HEK293 (cell line): ENCODE measurements around the gene RXFP4.

Experiments
- BCL11A ChIP-seq: fragments of 450-650 bp; formaldehyde crosslinking; IDR thresholded peaks from 2 replicates; pipeline ENCODE4 v1.5.1; 2016; ENCODE audit warnings: low read depth, missing biosample characterization, missing genetic modification characterization
- GFI1B ChIP-seq: fragments of 450-650 bp; formaldehyde crosslinking; IDR thresholded peaks from 2 replicates; pipeline ENCODE4 v1.5.1; 2016; ENCODE audit warnings: missing biosample characterization, missing genetic modification characterization
- MZF1 ChIP-seq: fragments of 450-650 bp; formaldehyde crosslinking; IDR thresholded peaks from 2 replicates; pipeline ENCODE4 v1.5.1; 2017; ENCODE audit warnings: missing biosample characterization, missing genetic modification characterization, borderline replicate concordance
- ZBTB48 ChIP-seq: fragments of 450-650 bp; formaldehyde crosslinking; IDR thresholded peaks from 2 replicates; pipeline ENCODE4 v1.5.1; 2016; ENCODE audit warnings: missing biosample characterization, missing genetic modification characterization
- ZFP3 ChIP-seq: fragments of 450-650 bp; formaldehyde crosslinking; IDR thresholded peaks from 2 replicates; pipeline ENCODE4 v1.5.1; 2016; ENCODE audit warnings: low read depth, missing biosample characterization, missing genetic modification characterization
- ZFP69B ChIP-seq: fragments of 450-650 bp; formaldehyde crosslinking; IDR thresholded peaks from 2 replicates; pipeline ENCODE4 v1.5.1; 2016; ENCODE audit warnings: missing biosample characterization, missing genetic modification characterization
- ZNF10 ChIP-seq: fragments of 450-650 bp; formaldehyde crosslinking; IDR thresholded peaks from 2 replicates; pipeline ENCODE4 v1.5.1; 2017; ENCODE audit warnings: missing biosample characterization, missing genetic modification characterization
- ZNF24 ChIP-seq: fragments of 450-650 bp; formaldehyde crosslinking; IDR thresholded peaks from 2 replicates; pipeline ENCODE4 v1.5.1; 2016; ENCODE audit warnings: missing biosample characterization, missing genetic modification characterization
- ZNF274 ChIP-seq, 2 experiments: fragments of 200-500 bp in 1 of 2; fragments of 450-650 bp in 1 of 2; sonication (Bioruptor generic) in 1 of 2; formaldehyde crosslinking in 1 of 2; IDR thresholded peaks; 2 replicates each; pipeline versions ENCODE4 v1.5.1 to v1.6.1; 2014 to 2016; ENCODE audit warnings: borderline replicate concordance in 1 of 2, inconsistent platforms in 1 of 2, low read length in 1 of 2, missing biosample characterization in 1 of 2, missing genetic modification characterization in 1 of 2
- ZNF37A ChIP-seq: fragments of 450-650 bp; IDR thresholded peaks from 2 replicates; pipeline ENCODE4 v1.5.1; 2018; ENCODE audit warnings: missing biosample characterization, missing genetic modification characterization
- TF ChIP-seq, protein P1 (sequence below): fragments of 450-650 bp; formaldehyde crosslinking; IDR thresholded peaks from 2 replicates; pipeline ENCODE4 v1.5.1; 2016; ENCODE audit warnings: missing biosample characterization, missing genetic modification characterization
- TF ChIP-seq, protein P2 (sequence below): fragments of 450-650 bp; formaldehyde crosslinking; IDR thresholded peaks from 2 replicates; pipeline ENCODE4 v1.5.1; 2016; ENCODE audit warnings: missing biosample characterization, missing genetic modification characterization, borderline replicate concordance
- TF ChIP-seq, protein P3 (sequence below): fragments of 450-650 bp; formaldehyde crosslinking; IDR thresholded peaks from 2 replicates; pipeline ENCODE4 v1.5.1; 2016; ENCODE audit warnings: missing biosample characterization, missing genetic modification characterization
- TF ChIP-seq, protein P4 (sequence below): fragments of 450-650 bp; formaldehyde crosslinking; IDR thresholded peaks from 2 replicates; pipeline ENCODE4 v1.5.1; 2016; ENCODE audit warnings: missing biosample characterization, missing genetic modification characterization
- TF ChIP-seq, protein P5 (sequence below): fragments of 450-650 bp; formaldehyde crosslinking; IDR thresholded peaks from 2 replicates; pipeline ENCODE4 v1.5.1; 2016; ENCODE audit warnings: missing biosample characterization, missing genetic modification characterization
- TF ChIP-seq, protein P6 (sequence below): fragments of 450-650 bp; formaldehyde crosslinking; IDR thresholded peaks from 2 replicates; pipeline ENCODE4 v1.5.1; 2017; ENCODE audit warnings: missing biosample characterization, missing genetic modification characterization
- TF ChIP-seq, protein P7 (sequence below): fragments of 450-650 bp; formaldehyde crosslinking; IDR thresholded peaks from 2 replicates; pipeline ENCODE4 v1.5.1; 2016; ENCODE audit warnings: missing biosample characterization, missing genetic modification characterization

The RXFP4 gene

DNA sequence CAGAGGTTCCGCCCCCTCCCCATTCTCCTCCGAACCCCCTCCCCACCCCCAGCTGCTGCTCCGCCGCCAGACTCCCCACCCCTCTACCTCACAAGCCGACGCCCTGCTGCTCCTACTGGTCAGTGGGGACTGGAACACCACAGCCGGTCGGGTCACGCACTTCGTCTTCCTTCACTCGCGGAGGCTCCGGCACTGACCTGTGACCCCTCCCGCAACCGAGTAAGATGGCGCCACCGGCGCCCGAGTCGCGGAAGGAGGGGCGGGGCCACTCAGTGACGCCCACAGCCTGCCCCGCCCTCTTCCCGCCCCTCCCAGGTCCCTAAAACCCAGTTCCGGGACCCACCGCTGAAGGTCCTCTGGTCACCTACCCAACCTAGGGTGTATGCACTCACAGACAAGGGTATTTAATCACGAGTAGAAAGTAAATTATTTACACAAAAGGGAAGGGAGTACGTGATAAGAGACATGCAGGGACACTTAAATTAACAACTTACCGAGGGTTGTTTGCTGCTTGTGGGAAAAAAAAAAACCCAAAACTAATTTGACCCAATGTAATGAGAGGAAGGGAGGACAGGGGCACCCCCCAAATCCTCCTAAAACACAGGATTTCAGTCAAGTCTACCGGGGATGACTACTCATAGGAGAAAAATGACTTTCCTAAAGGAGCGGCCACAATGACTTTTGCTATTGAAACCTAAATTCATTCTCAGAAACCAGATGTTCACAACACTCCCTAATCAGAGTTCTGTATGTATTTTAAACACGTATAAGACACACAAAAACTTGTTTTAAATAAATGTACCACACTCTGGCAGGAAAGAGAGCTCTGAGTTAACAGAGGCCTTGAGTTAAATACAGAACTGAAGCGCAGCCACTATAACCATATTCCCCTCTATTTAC, 30.0 kb upstream of the RXFP4 start, which contains the start of gene RIT1 (continued):
- TF ChIP-seq, protein P1, sequence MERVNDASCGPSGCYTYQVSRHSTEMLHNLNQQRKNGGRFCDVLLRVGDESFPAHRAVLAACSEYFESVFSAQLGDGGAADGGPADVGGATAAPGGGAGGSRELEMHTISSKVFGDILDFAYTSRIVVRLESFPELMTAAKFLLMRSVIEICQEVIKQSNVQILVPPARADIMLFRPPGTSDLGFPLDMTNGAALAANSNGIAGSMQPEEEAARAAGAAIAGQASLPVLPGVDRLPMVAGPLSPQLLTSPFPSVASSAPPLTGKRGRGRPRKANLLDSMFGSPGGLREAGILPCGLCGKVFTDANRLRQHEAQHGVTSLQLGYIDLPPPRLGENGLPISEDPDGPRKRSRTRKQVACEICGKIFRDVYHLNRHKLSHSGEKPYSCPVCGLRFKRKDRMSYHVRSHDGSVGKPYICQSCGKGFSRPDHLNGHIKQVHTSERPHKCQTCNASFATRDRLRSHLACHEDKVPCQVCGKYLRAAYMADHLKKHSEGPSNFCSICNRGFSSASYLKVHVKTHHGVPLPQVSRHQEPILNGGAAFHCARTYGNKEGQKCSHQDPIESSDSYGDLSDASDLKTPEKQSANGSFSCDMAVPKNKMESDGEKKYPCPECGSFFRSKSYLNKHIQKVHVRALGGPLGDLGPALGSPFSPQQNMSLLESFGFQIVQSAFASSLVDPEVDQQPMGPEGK = peak; percentile 76
- no peak for TF ChIP-seq BCL11A (tag by site-specific recombination)
- no peak for TF ChIP-seq GFI1B (tag by site-specific recombination)
- TF ChIP-seq, protein P2, sequence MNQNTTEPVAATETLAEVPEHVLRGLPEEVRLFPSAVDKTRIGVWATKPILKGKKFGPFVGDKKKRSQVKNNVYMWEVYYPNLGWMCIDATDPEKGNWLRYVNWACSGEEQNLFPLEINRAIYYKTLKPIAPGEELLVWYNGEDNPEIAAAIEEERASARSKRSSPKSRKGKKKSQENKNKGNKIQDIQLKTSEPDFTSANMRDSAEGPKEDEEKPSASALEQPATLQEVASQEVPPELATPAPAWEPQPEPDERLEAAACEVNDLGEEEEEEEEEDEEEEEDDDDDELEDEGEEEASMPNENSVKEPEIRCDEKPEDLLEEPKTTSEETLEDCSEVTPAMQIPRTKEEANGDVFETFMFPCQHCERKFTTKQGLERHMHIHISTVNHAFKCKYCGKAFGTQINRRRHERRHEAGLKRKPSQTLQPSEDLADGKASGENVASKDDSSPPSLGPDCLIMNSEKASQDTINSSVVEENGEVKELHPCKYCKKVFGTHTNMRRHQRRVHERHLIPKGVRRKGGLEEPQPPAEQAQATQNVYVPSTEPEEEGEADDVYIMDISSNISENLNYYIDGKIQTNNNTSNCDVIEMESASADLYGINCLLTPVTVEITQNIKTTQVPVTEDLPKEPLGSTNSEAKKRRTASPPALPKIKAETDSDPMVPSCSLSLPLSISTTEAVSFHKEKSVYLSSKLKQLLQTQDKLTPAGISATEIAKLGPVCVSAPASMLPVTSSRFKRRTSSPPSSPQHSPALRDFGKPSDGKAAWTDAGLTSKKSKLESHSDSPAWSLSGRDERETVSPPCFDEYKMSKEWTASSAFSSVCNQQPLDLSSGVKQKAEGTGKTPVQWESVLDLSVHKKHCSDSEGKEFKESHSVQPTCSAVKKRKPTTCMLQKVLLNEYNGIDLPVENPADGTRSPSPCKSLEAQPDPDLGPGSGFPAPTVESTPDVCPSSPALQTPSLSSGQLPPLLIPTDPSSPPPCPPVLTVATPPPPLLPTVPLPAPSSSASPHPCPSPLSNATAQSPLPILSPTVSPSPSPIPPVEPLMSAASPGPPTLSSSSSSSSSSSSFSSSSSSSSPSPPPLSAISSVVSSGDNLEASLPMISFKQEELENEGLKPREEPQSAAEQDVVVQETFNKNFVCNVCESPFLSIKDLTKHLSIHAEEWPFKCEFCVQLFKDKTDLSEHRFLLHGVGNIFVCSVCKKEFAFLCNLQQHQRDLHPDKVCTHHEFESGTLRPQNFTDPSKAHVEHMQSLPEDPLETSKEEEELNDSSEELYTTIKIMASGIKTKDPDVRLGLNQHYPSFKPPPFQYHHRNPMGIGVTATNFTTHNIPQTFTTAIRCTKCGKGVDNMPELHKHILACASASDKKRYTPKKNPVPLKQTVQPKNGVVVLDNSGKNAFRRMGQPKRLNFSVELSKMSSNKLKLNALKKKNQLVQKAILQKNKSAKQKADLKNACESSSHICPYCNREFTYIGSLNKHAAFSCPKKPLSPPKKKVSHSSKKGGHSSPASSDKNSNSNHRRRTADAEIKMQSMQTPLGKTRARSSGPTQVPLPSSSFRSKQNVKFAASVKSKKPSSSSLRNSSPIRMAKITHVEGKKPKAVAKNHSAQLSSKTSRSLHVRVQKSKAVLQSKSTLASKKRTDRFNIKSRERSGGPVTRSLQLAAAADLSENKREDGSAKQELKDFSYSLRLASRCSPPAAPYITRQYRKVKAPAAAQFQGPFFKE (tag by site-specific recombination) = no peak
- TF ChIP-seq ZNF24 (tag by site-specific recombination) = peak; percentile 66; the same call in 1 of the 2 replicates
- TF ChIP-seq, protein P3, sequence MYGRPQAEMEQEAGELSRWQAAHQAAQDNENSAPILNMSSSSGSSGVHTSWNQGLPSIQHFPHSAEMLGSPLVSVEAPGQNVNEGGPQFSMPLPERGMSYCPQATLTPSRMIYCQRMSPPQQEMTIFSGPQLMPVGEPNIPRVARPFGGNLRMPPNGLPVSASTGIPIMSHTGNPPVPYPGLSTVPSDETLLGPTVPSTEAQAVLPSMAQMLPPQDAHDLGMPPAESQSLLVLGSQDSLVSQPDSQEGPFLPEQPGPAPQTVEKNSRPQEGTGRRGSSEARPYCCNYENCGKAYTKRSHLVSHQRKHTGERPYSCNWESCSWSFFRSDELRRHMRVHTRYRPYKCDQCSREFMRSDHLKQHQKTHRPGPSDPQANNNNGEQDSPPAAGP (tag by site-specific recombination) = peak; percentile 61
- TF ChIP-seq ZNF37A (tag by site-specific recombination) = no peak
- TF ChIP-seq ZBTB48 = peak; percentile 55; the same call in 1 of the 2 replicates
- peak; percentile 45; the same call in 1 of the 2 replicates for TF ChIP-seq ZNF10 (tag by site-specific recombination)
- peak; percentile 97 for TF ChIP-seq ZFP69B (tag by site-specific recombination)
- no peak for TF ChIP-seq ZNF274 (IDR thresholded peaks at IDR 0.05; ENCODE audit: low read length)
- TF ChIP-seq ZNF274 (tag by site-specific recombination; IDR thresholded peaks at IDR 0.05; ENCODE audit: borderline replicate concordance) = no peak
- TF ChIP-seq, protein P4, sequence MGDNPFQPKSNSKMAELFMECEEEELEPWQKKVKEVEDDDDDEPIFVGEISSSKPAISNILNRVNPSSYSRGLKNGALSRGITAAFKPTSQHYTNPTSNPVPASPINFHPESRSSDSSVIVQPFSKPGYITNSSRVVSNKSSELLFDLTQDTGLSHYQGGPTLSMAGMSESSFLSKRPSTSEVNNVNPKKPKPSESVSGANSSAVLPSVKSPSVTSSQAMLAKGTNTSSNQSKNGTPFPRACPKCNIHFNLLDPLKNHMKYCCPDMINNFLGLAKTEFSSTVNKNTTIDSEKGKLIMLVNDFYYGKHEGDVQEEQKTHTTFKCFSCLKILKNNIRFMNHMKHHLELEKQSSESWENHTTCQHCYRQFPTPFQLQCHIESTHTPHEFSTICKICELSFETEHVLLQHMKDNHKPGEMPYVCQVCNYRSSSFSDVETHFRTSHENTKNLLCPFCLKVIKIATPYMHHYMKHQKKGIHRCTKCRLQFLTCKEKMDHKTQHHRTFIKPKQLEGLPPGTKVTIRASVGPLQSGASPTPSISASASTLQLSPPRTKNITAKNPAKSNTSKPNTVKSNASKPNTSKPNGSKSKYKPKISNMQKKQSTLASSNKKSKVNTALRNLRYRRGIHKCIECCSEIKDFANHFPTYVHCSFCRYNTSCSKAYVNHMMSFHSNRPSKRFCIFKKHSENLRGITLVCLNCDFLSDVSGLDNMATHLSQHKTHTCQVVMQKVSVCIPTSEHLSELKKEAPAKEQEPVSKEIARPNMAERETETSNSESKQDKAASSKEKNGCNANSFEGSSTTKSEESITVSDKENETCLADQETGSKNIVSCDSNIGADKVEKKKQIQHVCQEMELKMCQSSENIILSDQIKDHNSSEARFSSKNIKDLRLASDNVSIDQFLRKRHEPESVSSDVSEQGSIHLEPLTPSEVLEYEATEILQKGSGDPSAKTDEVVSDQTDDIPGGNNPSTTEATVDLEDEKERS (tag by site-specific recombination) = 0 out of 2 replicates have a peak, but pooled peaks have one; percentile 4
- TF ChIP-seq MZF1 (tag by site-specific recombination) = no peak
- TF ChIP-seq, protein P5, sequence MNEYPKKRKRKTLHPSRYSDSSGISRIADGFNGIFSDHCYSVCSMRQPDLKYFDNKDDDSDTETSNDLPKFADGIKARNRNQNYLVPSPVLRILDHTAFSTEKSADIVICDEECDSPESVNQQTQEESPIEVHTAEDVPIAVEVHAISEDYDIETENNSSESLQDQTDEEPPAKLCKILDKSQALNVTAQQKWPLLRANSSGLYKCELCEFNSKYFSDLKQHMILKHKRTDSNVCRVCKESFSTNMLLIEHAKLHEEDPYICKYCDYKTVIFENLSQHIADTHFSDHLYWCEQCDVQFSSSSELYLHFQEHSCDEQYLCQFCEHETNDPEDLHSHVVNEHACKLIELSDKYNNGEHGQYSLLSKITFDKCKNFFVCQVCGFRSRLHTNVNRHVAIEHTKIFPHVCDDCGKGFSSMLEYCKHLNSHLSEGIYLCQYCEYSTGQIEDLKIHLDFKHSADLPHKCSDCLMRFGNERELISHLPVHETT = peak; percentile 32; the same call in 1 of the 2 replicates
- TF ChIP-seq, protein P6, sequence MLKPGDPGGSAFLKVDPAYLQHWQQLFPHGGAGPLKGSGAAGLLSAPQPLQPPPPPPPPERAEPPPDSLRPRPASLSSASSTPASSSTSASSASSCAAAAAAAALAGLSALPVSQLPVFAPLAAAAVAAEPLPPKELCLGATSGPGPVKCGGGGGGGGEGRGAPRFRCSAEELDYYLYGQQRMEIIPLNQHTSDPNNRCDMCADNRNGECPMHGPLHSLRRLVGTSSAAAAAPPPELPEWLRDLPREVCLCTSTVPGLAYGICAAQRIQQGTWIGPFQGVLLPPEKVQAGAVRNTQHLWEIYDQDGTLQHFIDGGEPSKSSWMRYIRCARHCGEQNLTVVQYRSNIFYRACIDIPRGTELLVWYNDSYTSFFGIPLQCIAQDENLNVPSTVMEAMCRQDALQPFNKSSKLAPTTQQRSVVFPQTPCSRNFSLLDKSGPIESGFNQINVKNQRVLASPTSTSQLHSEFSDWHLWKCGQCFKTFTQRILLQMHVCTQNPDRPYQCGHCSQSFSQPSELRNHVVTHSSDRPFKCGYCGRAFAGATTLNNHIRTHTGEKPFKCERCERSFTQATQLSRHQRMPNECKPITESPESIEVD (tag by site-specific recombination) = peak; percentile 81
- no peak for TF ChIP-seq ZFP3
- TF ChIP-seq, protein P7, sequence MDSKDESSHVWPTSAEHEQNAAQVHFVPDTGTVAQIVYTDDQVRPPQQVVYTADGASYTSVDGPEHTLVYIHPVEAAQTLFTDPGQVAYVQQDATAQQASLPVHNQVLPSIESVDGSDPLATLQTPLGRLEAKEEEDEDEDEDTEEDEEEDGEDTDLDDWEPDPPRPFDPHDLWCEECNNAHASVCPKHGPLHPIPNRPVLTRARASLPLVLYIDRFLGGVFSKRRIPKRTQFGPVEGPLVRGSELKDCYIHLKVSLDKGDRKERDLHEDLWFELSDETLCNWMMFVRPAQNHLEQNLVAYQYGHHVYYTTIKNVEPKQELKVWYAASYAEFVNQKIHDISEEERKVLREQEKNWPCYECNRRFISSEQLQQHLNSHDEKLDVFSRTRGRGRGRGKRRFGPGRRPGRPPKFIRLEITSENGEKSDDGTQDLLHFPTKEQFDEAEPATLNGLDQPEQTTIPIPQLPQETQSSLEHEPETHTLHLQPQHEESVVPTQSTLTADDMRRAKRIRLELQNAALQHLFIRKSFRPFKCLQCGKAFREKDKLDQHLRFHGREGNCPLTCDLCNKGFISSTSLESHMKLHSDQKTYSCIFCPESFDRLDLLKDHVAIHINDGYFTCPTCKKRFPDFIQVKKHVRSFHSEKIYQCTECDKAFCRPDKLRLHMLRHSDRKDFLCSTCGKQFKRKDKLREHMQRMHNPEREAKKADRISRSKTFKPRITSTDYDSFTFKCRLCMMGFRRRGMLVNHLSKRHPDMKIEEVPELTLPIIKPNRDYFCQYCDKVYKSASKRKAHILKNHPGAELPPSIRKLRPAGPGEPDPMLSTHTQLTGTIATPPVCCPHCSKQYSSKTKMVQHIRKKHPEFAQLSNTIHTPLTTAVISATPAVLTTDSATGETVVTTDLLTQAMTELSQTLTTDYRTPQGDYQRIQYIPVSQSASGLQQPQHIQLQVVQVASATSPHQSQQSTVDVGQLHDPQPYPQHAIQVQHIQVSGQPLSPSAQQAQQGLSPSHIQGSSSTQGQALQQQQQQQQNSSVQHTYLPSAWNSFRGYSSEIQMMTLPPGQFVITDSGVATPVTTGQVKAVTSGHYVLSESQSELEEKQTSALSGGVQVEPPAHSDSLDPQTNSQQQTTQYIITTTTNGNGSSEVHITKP = peak; percentile 56; the same call in 1 of the 2 replicates
